ENCODE results near the gene THSD7B. TPM values are rescaled to one million over a fixed set of nuclear protein-coding genes. Genes with fewer than 3 reads are reported as not detected.

THSD7B gene
- total RNA-seq (ENCODE audit: low replicate concordance) = 0.36 TPM in 1 of 2 replicates, not detected in the other

GRCh38 chr2:136765256-136766072, at the start of gene THSD7B:
Gene THSD7B, plus strand, starts transcription at chr2:136765545. Its CDS starts 116,634 bp downstream, at chr2:136882179.
- TF ChIP-seq CTCF (IDR thresholded peaks at IDR 0.05; ENCODE audit: insufficient read depth, low read length) = no peak
- H3K4me3 ChIP-seq (ENCODE audit: low read depth, low read length) = no peak within 1 kb of the TSS
- DNase-seq (ENCODE audit: low read depth) = no peak

GRCh38 chr2:136718273-136718672, 47.1 kb upstream of the THSD7B start:
- DNase-seq (ENCODE audit: low read depth) = no peak
- no peak overlapping the region for H3K4me3 ChIP-seq (ENCODE audit: low read depth, low read length)

GRCh38 chr2:136727973-136728699, 37.2 kb upstream of the THSD7B start:
- no peak overlapping the region for H3K4me3 ChIP-seq (ENCODE audit: low read depth, low read length)
- no peak for TF ChIP-seq CTCF (IDR thresholded peaks at IDR 0.05; ENCODE audit: insufficient read depth, low read length)
- no peak for DNase-seq (ENCODE audit: low read depth)

More at GRCh38 chr2:136718273-136718672, 47.1 kb upstream of the THSD7B start:
- no peak for TF ChIP-seq CTCF (IDR thresholded peaks at IDR 0.05; ENCODE audit: insufficient read depth, low read length)

DNA sequence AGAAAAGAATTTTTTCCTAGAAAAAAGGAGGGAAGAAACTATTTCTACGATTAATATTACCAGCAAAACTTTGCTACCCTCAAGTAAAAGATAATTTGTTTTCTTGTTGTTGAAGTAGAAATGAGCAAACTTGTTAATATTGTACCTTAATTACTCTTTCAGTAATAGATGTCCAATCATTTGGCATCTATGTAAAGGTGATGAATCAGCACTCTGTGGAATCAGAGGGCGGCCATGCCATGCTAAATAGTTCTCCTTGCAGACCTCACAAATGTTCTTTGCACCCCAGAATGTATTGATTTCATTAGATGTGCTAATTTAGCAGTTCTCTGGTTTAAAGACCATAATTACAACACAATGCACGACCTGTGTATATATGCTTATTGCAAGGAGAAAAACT, 29.1 kb upstream of the THSD7B start:
- DNase-seq (ENCODE audit: low read depth) = no peak
- TF ChIP-seq CTCF (IDR thresholded peaks at IDR 0.05; ENCODE audit: insufficient read depth, low read length) = no peak
- no peak overlapping the region for H3K4me3 ChIP-seq (ENCODE audit: low read depth, low read length)

GRCh38 chr2:136738044-136738443, 27.3 kb upstream of the THSD7B start:
- no peak overlapping the region for H3K4me3 ChIP-seq (ENCODE audit: low read depth, low read length)
- no peak for DNase-seq (ENCODE audit: low read depth)
- TF ChIP-seq CTCF (IDR thresholded peaks at IDR 0.05; ENCODE audit: insufficient read depth, low read length) = no peak

- TF ChIP-seq CTCF (IDR thresholded peaks at IDR 0.05; ENCODE audit: insufficient read depth, low read length) = no peak
- no peak for DNase-seq (ENCODE audit: low read depth)
These were observed 23.9 kb upstream of the THSD7B start for GRCh38 chr2:136741471-136741870.

More at GRCh38 chr2:136741471-136741870, 23.9 kb upstream of the THSD7B start:
- no peak overlapping the region for H3K4me3 ChIP-seq (ENCODE audit: low read depth, low read length)

Data from fibroblast of the aortic adventitia (primary cell).